K562 (cell line): ENCODE data around the gene PREX1. TPM values are rescaled to one million over a fixed set of nuclear protein-coding genes. Genes with fewer than 3 reads are reported as not detected.

Source experiments
- ATAC-seq: fragments of 200-7000 bp; cut with Tn5 transposase; 3 replicates; pipeline ENCODE4 v1.9.1; 2020; ENCODE audit warnings: moderate library complexity
- BruUV-seq: library from RNA; stranded (reverse); fragments of 400-500 nt; replicated peaks from 2 replicates; lab custom pipeline; 2021; lab: Mats Ljungman, UMichigan
- CTCF ChIA-PET: fragments of 300-600 bp; formaldehyde crosslinking; extraction: SDS; loops from one replicate; lab custom pipeline; 2021; ENCODE audit warnings: low intra/inter-chr PET ratio; lab: Yijun Ruan, JAX
- POLR2A ChIA-PET: fragments of 300-600, 350-650 bp; sonication (Branson Sonifier 250); formaldehyde crosslinking; extraction: SDS; loops from one replicate; lab custom pipeline; 2021; ENCODE audit warnings: antibody characterized with exemption, inconsistent platforms; lab: Yijun Ruan, JAX
- DNase-seq, 4 experiments: peaks; one replicate each; pipeline versions ENCODE4 v3.0.0 to v3.0.0-alpha.2; 2011 to 2018; ENCODE audit warnings: low spot score in 3 of 4, mixed read lengths in 3 of 4; ENCODE audit errors: extremely low read depth in 1 of 4
- FAIRE-seq: peaks from 2 replicates; lab custom pipeline; 2011; peaks lifted over from hg19 to GRCh38; lab: Jason Lieb, UNC
- H2AFZ ChIP-seq: 2 replicates; pipeline ENCODE4 v1.6.0; 2011; ENCODE audit warnings: low read depth, low read length, control low read depth, inconsistent platforms
- H3K27ac ChIP-seq: fragments of 200-600 bp; 3 replicates; pipeline ENCODE4 v1.8.0; 2011; ENCODE audit warnings: low read depth, mild to moderate bottlenecking, control low read depth, inconsistent platforms, low read length, moderate library complexity, mixed read lengths; ENCODE audit errors: extremely low read depth
- H3K27me3 ChIP-seq, 2 experiments: fragments of 300-600 bp in 1 of 2; 2 replicates in 1 of 2; 3 replicates in 1 of 2; pipeline versions ENCODE4 v1.6.0 to v1.8.0; 2011; ENCODE audit warnings: inconsistent platforms in 2 of 2, low read length in 2 of 2, mild to moderate bottlenecking in 1 of 2, mixed read lengths in 1 of 2, moderate library complexity in 1 of 2; ENCODE audit not compliant: control insufficient read depth in 2 of 2, insufficient read depth in 2 of 2
- H3K36me3 ChIP-seq: fragments of 300-600 bp; 3 replicates; pipeline ENCODE4 v1.8.0; 2011; ENCODE audit warnings: mild to moderate bottlenecking, low read length, inconsistent platforms; ENCODE audit not compliant: control insufficient read depth, insufficient read depth
- H3K4me1 ChIP-seq, 2 experiments: fragments of 200-600 bp in 1 of 2; replicated peaks in 1 of 2; 2 replicates in 1 of 2; 3 replicates in 1 of 2; pipeline versions ENCODE4 v1.5.1 to v1.8.0; 2011; ENCODE audit warnings: inconsistent platforms in 2 of 2, low read length in 2 of 2, mild to moderate bottlenecking in 1 of 2, mixed read lengths in 1 of 2, moderate library complexity in 1 of 2; ENCODE audit not compliant: control insufficient read depth in 2 of 2, insufficient read depth in 2 of 2
- H3K4me2 ChIP-seq: 2 replicates; pipeline ENCODE4 v1.6.1; 2011; ENCODE audit warnings: low read length, control low read depth, inconsistent platforms, mixed read lengths; ENCODE audit not compliant: insufficient read depth
- H3K4me3 ChIP-seq: fragments of 200-600 bp; sonication (generic), shearing (Covaris generic); 2 replicates; pipeline ENCODE4 v1.5.1; 2016; ENCODE audit warnings: control low read depth, inconsistent platforms
- H3K79me2 ChIP-seq: fragments of 200-600 bp; 3 replicates; pipeline ENCODE4 v1.8.0; 2011; ENCODE audit warnings: low read length, inconsistent platforms; ENCODE audit not compliant: control insufficient read depth, insufficient read depth
- H3K9ac ChIP-seq, 2 experiments: 2 replicates each; pipeline versions ENCODE4 v1.6.0 to v1.6.1; 2011; ENCODE audit warnings: low read depth in 2 of 2, low read length in 2 of 2, control low read depth in 1 of 2, inconsistent platforms in 1 of 2, mild to moderate bottlenecking in 1 of 2, mixed read lengths in 1 of 2; ENCODE audit not compliant: insufficient read depth in 1 of 2
- H3K9me1 ChIP-seq: one replicate; pipeline ENCODE4 v1.6.0; 2011; ENCODE audit warnings: inconsistent platforms, mild to moderate bottlenecking, low read length, moderate library complexity; ENCODE audit not compliant: control insufficient read depth, insufficient read depth
- H3K9me3 ChIP-seq: replicated peaks from 2 replicates; pipeline ENCODE4 v1.5.1; 2011; ENCODE audit warnings: low read depth, low read length, inconsistent platforms; ENCODE audit not compliant: control insufficient read depth, insufficient read depth
- H4K20me1 ChIP-seq: replicated peaks from 2 replicates; pipeline ENCODE4 v1.6.1; 2011; ENCODE audit warnings: low read length, inconsistent platforms, mixed read lengths; ENCODE audit not compliant: control insufficient read depth, insufficient read depth
- NONO ChIP-seq, 2 experiments: fragments of 200-400 bp in 1 of 2; fragments of 450-650 bp in 1 of 2; formaldehyde crosslinking in 1 of 2; IDR thresholded peaks; 2 replicates each; pipeline ENCODE4 v1.6.1; 2017; ENCODE audit warnings: low read depth in 2 of 2, mild to moderate bottlenecking in 2 of 2, moderate library complexity in 2 of 2, low read length in 1 of 2
- TCF3 ChIP-seq: sonication (generic); formaldehyde crosslinking; IDR thresholded peaks from 2 replicates; pipeline ENCODE4 v1.4.0; 2020; ENCODE audit warnings: mild to moderate bottlenecking, missing genetic modification reagents
- XRCC4 ChIP-seq: IDR thresholded peaks from one replicate; pipeline ENCODE4 v1.6.1; 2011; ENCODE audit not compliant: insufficient read depth, insufficient read length; ENCODE audit errors: extremely low read depth
- ZC3H11A ChIP-seq: IDR thresholded peaks from 2 replicates; pipeline ENCODE4 v1.6.1; 2012; ENCODE audit warnings: low read depth, low read length, improper control_type of control experiment
- ZNF445 ChIP-seq: fragments of 250-450 bp; sonication (Bioruptor Pico); IDR thresholded peaks from 2 replicates; pipeline ENCODE4 v1.4.0; 2020; ENCODE audit warnings: low read depth, mild to moderate bottlenecking, moderate library complexity
- ZNF518B ChIP-seq: fragments of 250-450 bp; sonication (Bioruptor Pico); IDR thresholded peaks from 2 replicates; pipeline ENCODE4 v1.5.0; 2021; ENCODE audit warnings: mild to moderate bottlenecking, moderate library complexity
- WGBS: fragments of 100-300 bp; shearing (Covaris generic); methylation state at CpG from one replicate; pipeline ENCODE4 v1.1.6; 2016; ENCODE audit warnings: low coverage, mixed read lengths; ENCODE audit not compliant: insufficient coverage; ENCODE audit errors: missing lambda C conversion rate; 5-methylcytosine and 5-hydroxymethylcytosine counted together
- in situ Hi-C: fragments of 300-500 bp; cut with MboI; formaldehyde crosslinking; loops from 4 replicates; pipeline ENCODE4 v1.15.0; 2018; ENCODE audit warnings: inconsistent platforms, mixed read lengths
- intact Hi-C: fragments of 100-400 bp; cut with micrococcal nuclease; formaldehyde crosslinking; loops from 2 replicates; pipeline ENCODE4 v1.14.2; 2022
- polyA plus RNA-seq, 8 experiments: library from polyadenylated mRNA; depleted of rRNA in 4 of 8; stranded (reverse) in 5 of 8; unstranded in 3 of 8; fragments of >200 nt; fragmentation: Nextera tagmentation in 2 of 8; fragmentation: Illumina TruSeq in 1 of 8; extraction: Ambion mirVana in 2 of 8; extraction: Trizol in 1 of 8; gene quantifications; 2 replicates each; pipeline versions ENCODE4 v1.2.1 to v1.2.3, GENCODE V29; 2011 to 2014; ENCODE audit warnings: inconsistent platforms in 1 of 8, missing spikeins in 1 of 8
- total RNA-seq, 7 experiments: library from RNA; depleted of rRNA in 6 of 7; stranded (reverse); fragments of >200 nt in 6 of 7; fragmentation: Illumina TruSeq in 2 of 7; extraction: Trizol in 2 of 7; gene quantifications; 2 replicates each; pipeline versions ENCODE4 v1.2.1 to v1.2.3, GENCODE V29; 2011 to 2021; ENCODE audit warnings: low replicate concordance in 1 of 7
- TF ChIP-seq, protein P1 (sequence below), 3 experiments: fragments of 200-800 bp in 1 of 3; fragments of 250-450 bp in 1 of 3; fragments of 450-650 bp in 1 of 3; sonication (Bioruptor Pico) in 1 of 3; sonication (Bioruptor generic) in 1 of 3; formaldehyde crosslinking in 1 of 3; IDR thresholded peaks; 2 replicates each; pipeline versions ENCODE4 v1.6.1 to v1.8.0; 2016 to 2022; ENCODE audit warnings: mild to moderate bottlenecking in 2 of 3, missing genetic modification characterization in 2 of 3, missing compliant biosample characterization in 1 of 3, moderate library complexity in 1 of 3

Gene PREX1
- total and polyA plus RNA-seq, 9 of the 15 experiments (the other 6 are each of a cell fraction or from before 2014, with no cell fraction given) = 0.37 to 10.4 (median 4.8) TPM

DNA sequence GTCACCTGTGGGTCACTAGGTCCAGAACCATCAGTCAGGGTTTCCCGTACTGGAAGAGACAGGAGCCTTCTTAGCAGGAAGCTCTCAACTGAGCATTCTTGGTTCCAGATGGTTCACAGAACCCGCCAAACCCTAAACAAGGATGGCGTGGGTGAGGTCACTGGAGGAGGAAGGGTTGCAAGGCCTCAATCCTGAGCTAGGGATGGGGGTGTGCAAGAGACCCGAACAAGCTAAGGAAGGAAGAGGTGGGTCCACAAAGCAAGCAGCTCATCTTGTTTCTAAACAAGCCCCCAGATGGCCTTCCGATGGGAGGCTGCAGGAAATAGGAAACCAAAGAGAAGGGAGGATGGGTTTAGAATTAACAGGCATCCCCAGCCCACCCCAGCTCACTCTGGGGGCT, 92.7 kb downstream of the PREX1 start:
- no TSS peak for BruUV-seq
- intact Hi-C loops = no loop called here
- ATAC-seq (no peak), DNase-seq (no peak), FAIRE-seq (no peak)
- TF ChIP-seq, protein P1, sequence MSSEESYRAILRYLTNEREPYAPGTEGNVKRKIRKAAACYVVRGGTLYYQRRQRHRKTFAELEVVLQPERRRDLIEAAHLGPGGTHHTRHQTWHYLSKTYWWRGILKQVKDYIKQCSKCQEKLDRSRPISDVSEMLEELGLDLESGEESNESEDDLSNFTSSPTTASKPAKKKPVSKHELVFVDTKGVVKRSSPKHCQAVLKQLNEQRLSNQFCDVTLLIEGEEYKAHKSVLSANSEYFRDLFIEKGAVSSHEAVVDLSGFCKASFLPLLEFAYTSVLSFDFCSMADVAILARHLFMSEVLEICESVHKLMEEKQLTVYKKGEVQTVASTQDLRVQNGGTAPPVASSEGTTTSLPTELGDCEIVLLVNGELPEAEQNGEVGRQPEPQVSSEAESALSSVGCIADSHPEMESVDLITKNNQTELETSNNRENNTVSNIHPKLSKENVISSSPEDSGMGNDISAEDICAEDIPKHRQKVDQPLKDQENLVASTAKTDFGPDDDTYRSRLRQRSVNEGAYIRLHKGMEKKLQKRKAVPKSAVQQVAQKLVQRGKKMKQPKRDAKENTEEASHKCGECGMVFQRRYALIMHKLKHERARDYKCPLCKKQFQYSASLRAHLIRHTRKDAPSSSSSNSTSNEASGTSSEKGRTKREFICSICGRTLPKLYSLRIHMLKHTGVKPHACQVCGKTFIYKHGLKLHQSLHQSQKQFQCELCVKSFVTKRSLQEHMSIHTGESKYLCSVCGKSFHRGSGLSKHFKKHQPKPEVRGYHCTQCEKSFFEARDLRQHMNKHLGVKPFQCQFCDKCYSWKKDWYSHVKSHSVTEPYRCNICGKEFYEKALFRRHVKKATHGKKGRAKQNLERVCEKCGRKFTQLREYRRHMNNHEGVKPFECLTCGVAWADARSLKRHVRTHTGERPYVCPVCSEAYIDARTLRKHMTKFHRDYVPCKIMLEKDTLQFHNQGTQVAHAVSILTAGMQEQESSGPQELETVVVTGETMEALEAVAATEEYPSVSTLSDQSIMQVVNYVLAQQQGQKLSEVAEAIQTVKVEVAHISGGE (CRISPR knock-in tag; IDR thresholded peaks at IDR 0.05) = 0 out of 6 replicates have a peak, but pooled peaks of 1 of the 3 experiments have one; percentile 5
- TF ChIP-seq XRCC4 (no peak), ZC3H11A (no peak), ZNF518B (CRISPR knock-in tag) (no peak), NONO (IDR thresholded peaks at IDR 0.05; ENCODE audit: low read depth in 2 of 2, low read length in 1 of 2) (no peak), ZNF445 (CRISPR knock-in tag) (no peak), TCF3 (CRISPR knock-in tag) (no peak)
- Histone ChIP-seq H3K79me2 (no peaks in the 10 kb centered on the region), H3K9ac (no peak overlapping the region), H3K4me1 (no peaks in the 10 kb centered on the region), H3K27ac (no peak overlapping the region), H4K20me1 (0 out of 2 replicates have a peak, but pooled peaks cover 2% of the 10 kb centered on the region), H3K9me1 (no peaks in the 10 kb centered on the region), H3K4me3 (no peak overlapping the region), H3K4me2 (no peak overlapping the region), H3K36me3 (peaks cover 7% of the 10 kb centered on the region; the same call in 1 of the 3 replicates), H3K9me3 (no peaks in the 10 kb centered on the region), H2AFZ (no peak overlapping the region), H3K27me3 (no peaks in the 10 kb centered on the region)
- WGBS = 32% methylated on average over 5 of the region's 5 CpGs
- ChIA-PET POLR2A (no interaction called here), CTCF (no interaction called here)
- in situ Hi-C loops = no loop called here
